HTERT RPE-1 (cell line): ENCODE data around the gene KLHDC10.
"Not testable (repeated sequence)": the region's sequence is repeated elsewhere in the genome, so short reads cannot be mapped to it uniquely, and the experiment has no call there.

Experiments
- in situ Hi-C: fragments of 300-500 bp; cut with MboI; formaldehyde crosslinking; loops from 4 replicates; pipeline ENCODE4 v1.14.3; 2020; ENCODE audit warnings: low sequenced_read_pairs

The KLHDC10 gene

GRCh38 chr7:130140551-130141160, 70.3 kb downstream of the KLHDC10 start:
- in situ Hi-C loops = no loop called here

- in situ Hi-C loops = no loop called here
Observed at GRCh38 chr7:130141161-130141883, 71.0 kb downstream of the KLHDC10 start.

GRCh38 chr7:130141884-130142653, 71.7 kb downstream of the KLHDC10 start:
- in situ Hi-C loops = no loop called here

- in situ Hi-C loops = no loop called here
Observed at GRCh38 chr7:130142654-130143333, 72.5 kb downstream of the KLHDC10 start.

- in situ Hi-C loops = no loop called here
Observed at GRCh38 chr7:130143334-130143732, 73.0 kb downstream of the KLHDC10 start.

GRCh38 chr7:130143986-130144311, 73.6 kb downstream of the KLHDC10 start:
- in situ Hi-C loops = no loop called here

GRCh38 chr7:130144312-130145171, 74.2 kb downstream of the KLHDC10 start:
- in situ Hi-C loops = no loop called here

- in situ Hi-C loops = no loop called here
Observed at GRCh38 chr7:130145424-130146100, 75.2 kb downstream of the KLHDC10 start.

- in situ Hi-C loops = not testable (repeated sequence)
Observed at GRCh38 chr7:130146142-130146541, 75.8 kb downstream of the KLHDC10 start.

- in situ Hi-C loops = no loop called here
Observed at GRCh38 chr7:130146693-130147405, 76.5 kb downstream of the KLHDC10 start.

GRCh38 chr7:130147710-130148325, 77.5 kb downstream of the KLHDC10 start:
- in situ Hi-C loops = no loop called here

- in situ Hi-C loops = no loop called here
Observed at GRCh38 chr7:130148561-130148960, 78.2 kb downstream of the KLHDC10 start.

GRCh38 chr7:130149281-130150139, 79.2 kb downstream of the KLHDC10 start:
- in situ Hi-C loops = no loop called here

GRCh38 chr7:130150587-130150986, 80.3 kb downstream of the KLHDC10 start:
- in situ Hi-C loops = no loop called here

- in situ Hi-C loops = no loop called here
Observed at GRCh38 chr7:130151591-130152492, 81.5 kb downstream of the KLHDC10 start.

GRCh38 chr7:130152493-130153210, 82.3 kb downstream of the KLHDC10 start:
- in situ Hi-C loops = no loop called here
